SK-MEL-5 (cell line): ENCODE results near the gene B3GAT3. TPM values are rescaled to one million over a fixed set of nuclear protein-coding genes. Genes with fewer than 3 reads are reported as not detected.

ENCODE experiments used
- DNase-seq: peaks from one replicate; pipeline ENCODE4 v3.0.0-alpha.2; 2016; ENCODE audit warnings: low read depth, low spot score
- in situ Hi-C: cut with HindIII; loops from 2 replicates; pipeline ENCODE4 v1.10.0; 2016; ENCODE audit warnings: low sequenced_read_pairs, high pct_unique_total_duplicates, low pct_unique_long_range_greater_than_20kb
- total RNA-seq: library from RNA; depleted of rRNA; stranded (reverse); fragments of >200 nt; shearing (Covaris generic); gene quantifications from 2 replicates; pipeline ENCODE4 v1.2.3, GENCODE V29; 2014

Gene B3GAT3
- total RNA-seq, 1 experiment from 2014 or later = 66.7 TPM

DNA sequence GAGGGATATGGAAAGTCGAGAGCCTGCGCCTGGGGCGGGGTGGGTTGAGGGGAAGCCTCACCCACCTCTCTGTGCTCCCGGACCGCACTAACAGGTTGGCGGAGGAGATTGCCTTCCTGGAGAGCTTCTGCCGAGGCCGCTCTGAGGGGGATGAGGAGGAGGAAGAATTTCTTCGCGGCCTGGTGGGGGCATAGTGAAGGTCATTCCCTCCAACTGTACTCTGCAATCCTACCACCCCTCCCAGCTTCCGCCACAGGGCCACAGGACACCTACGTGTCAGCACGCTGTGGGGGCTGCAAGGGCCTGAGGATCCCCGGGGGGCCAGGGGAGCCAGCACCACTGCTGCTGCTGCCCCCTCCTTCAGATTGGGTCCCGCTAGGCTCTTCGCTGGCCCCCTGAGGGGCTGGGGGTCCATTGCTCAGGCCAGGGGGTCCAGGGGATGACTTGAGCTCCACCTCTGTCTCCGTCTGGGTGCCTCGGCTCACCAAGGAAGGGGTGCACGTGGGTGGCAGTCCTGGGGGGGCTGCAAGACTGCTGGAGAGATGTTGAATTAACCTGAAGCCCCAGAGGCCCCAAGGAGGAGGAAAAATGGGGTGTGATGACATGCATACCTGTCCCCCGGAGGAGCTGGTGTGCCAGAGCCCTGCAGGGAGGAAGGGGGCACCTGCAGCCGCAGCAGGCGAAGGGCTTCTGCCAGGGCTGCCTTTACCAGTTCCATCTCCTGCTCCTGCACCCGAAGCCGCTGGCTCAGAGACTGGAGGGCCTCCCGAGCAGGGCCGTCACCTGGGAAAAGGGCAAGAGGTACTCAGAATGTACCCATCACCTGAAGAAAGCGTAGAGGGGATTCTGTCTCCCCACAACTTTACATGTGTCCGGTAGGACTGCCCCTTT lies 10.7 kb downstream of the B3GAT3 start:
- no peak for DNase-seq
- in situ Hi-C loops = no loop called here

DNA sequence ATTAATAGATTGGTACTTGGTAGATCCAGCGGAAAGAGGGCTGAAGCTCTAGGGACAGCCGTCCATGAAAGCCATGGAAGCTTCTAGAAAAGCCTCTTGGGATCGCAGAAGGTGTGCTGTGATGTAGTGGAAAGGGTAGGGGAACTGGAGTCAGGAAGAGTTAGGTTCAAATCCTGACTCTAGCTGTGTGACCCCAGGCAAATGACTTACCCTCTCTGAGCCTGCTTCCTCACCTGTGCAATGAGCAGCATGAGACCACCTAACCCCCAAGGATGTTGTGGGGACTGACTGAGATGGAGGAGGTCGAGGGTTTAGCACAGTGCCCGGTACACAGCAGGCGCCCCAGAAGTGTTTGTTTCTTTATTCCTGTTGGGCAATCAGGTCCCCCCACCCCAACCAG lies 11.4 kb downstream of the B3GAT3 start:
- no peak for DNase-seq
- in situ Hi-C loops = no loop called here

DNA sequence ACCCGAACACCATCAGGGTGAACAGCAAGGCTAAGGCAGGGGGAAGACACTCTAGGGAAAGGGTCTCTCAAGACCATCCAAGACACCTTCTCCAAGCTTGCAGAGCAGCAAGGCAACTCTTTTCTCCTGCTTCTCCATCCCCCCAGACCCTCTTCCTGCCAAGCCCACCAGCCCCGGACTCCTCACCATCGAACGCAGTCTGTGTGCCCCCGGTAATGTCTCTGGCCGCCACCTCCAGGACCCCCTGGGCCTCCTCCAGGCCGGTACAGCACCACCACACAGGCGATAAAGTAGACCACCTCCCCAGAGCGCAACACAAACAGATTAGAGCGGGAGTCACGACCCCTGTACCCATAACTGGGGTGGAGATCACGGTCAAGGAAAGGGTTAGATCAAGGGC lies 13.0 kb downstream of the B3GAT3 start:
- DNase-seq = no peak
- in situ Hi-C loops = no loop called here

DNA sequence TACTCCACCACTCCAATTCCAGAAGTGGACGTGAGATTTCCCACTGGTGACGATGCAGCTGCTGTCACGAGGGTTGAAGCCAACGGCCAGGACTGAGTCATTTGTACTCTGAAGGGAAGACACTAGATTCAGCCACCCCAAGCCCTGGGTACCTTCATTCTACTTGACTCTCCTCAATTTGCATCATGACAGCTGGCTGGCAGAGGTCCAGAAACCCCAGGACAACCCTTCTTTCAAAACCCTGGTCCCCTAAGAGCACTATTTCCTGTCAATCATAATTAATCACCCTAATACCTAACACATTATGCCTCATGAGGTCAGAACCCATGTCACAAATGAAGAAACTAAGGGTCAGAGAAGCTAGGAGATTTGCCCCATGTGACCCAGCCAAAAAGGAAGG lies 14.1 kb downstream of the B3GAT3 start:
- in situ Hi-C loops = no loop called here
- DNase-seq = no peak

DNA sequence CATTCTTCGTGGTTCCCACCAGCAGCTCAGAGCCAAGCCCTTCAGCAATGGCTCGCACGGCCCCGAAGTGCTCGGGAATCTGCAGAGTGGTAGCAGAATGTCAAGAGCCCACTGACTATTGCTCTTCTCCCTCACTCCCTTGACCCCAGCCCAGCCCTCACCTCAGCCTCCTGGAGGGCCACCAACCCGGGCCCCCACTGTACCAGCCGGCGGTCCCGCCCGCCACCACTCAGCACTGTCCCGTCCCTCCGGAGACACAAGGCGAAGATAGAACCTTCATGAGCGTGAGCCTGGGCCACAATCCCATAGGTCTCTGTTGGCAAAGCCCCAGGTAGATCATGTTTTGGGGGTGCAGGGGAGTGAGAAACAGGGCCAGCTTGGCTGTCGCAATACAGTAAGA lies 15.9 kb downstream of the B3GAT3 start:
- in situ Hi-C loops = no loop called here
- DNase-seq = no peak

DNA sequence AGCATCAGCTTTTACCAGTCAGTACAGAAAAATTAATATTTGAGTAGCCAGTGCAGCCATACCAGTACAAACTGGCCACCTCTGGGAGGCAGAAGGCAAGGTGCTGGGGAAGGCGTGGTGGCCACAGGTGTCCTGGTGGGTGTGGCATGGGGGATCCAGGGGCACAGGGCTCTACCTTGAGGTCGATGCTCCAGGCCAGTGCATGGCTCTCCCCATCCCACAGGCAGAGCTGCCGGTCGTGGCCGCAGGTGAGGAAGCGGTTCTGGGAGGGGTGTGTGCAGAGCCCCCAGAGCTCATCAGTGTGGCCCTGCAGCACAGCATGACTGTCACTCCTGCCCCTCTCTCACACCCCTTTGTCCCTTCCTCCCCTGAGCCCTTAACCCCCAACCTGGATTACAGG lies 16.3 kb downstream of the B3GAT3 start:
- DNase-seq = no peak
- in situ Hi-C loops = no loop called here

DNA sequence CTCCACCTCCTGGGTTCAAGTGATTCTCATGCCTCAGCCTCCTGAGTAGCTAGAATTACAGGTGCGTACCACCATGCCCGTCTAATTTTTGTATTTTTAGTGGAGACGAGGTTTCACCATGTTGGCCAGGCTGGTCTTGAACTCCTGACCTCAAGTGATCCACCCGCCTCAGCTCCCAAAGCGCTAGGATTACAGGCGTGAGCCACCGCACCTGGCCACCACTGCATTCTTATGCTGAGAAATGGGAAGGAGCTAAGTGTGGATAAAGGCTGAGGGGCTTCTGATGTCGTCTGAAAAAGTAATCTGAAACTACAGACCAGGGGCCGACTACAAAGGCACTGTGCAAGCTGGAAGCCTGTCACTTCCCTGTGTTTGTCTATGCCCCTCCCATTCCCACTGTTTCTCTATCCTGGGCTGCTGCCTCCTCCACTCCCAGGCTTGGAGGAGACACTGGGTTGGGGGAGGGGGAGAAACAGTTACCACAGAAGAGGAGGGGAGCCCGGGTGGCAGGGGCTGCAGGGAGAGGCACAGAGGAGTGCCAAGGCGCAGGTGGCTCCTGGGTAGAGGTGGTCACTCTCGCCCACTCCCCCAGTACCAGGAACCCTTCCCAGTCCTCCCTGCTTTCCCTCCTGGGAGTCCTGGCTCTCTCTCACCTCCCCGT lies 17.2 kb downstream of the B3GAT3 start:
- in situ Hi-C loops = no loop called here
- no peak for DNase-seq

DNA sequence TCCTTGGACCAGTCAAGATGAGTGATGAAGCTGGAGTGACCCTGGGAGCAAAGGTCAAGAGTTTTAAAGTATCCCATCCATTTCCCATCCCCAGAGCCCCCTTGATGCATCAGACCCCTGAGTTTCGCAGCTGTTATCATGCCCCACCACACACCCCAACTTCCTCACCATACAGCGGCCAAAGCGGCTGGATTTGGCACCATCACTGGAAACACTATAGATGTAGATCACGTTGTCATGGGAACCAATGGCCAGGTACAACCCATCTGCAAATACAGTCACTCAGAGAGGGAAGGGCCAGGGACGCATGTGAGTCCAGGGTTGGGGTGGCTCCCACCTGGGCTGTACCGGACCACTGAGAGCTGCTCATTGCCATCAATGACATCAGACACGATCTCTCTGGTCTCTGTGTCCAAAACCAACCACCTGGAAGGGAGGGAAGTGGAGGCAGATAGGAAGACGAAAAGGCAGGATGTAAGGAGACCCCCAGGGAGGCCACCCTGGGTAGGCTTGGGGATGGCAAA lies 17.9 kb downstream of the B3GAT3 start:
- DNase-seq = no peak
- in situ Hi-C loops = no loop called here

DNA sequence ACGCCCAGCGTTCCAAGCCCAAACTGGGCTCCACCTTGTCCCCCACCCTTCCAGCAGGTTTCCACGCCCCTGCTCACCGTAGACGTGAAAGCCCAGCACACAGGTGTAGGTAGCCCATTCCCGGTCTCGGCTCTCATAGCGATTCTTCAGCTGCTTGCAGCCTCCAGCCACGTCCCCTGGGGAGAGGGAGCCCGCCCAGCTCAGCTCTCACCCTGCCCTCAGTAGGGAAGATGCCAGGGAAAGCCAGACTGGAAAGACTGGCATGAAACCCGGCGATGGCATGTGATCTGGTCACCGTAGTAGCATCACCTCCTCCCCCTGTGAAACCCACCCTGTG lies 18.7 kb downstream of the B3GAT3 start:
- in situ Hi-C loops = no loop called here
- DNase-seq = no peak

DNA sequence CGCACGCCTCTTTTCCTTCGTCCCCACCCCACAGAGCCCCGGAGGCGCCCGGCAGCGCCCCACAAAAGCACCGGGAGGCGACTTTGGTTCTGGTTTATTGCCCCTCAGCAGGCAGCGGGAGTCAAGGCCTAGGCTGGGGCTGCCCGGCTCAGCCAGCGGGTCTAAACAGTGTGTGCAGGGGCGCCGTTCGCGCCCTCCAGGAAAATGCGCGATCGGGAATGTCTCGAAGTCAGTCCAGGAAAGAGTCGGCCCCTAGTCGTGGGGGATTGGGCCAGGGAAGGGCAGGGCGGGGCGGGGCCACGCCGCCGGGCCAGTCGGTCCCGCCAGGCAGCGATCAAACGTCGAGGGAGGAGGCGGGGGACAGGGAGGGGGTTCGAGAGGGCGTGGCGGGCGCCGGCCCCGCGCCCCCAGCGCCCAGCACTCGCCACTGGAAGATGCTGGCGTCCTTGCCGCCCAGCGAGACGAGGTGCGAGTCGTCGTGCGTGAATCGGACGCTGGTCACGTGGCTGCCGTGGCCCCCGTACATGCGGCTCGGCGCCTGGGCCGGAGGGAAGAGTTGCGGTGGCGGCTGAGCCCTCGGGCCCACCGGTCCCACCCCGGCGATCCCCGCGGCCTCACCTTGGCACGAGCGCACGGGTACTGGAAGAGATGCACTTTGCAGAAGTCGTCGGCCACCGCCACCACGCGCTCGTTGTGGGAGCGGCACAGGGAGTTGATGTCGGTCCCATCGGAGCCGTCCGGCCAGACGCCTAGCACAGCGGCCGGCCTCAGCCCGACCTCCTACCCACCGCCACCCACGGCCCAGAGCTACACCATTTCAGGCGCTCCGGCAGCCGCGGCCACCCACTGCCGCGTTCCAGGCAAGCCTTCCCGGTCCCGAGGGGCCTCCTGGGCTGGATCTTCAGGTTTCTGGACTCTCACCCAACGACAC lies 19.4 kb downstream of the B3GAT3 start:
- in situ Hi-C loops = no loop called here
- no peak for DNase-seq

DNA sequence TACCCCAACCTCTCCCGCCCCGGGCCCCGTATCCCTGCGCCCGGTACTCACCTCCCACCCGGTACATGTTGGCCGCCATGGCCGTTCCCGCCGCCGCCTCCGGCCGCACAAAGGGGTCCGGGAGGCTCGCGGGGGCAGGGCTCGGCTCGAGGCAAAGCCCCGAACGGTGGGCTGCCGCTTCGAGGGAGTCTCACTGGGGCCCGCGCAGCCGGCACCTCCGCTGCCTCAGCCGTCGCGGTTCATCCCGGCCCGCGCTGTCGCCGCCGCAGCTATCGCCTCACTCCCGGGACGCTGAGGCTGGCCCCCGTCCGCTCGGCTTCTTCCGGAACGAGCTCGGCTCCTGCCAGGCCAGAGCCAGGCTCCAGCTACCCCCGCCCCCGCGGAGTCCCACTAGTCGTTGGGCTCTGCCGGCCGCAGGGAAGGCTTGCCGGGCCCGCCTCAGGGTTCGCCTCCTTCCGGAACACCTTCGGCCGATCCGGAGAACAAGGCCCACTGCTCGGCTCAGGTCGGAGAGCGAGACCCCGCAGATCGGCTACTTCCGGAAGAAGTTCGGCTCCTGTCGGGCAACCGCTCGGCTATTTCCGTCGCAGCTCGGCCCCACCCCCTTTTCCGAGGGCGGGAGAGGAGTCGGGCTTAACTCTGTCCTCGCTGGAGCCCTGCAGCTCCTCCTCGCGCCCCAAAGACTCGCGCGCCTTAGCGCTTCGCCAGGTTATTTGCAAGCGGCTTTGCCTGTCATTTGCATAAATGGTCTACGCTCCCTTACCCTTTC lies 20.2 kb downstream of the B3GAT3 start, which contains the start of gene MTA2:
TSS of gene MTA2 (minus strand) at position 494 of the 769 bp plus-strand sequence. CDS start at position 79, 415 bp downstream.
- in situ Hi-C loops = no loop called here
- DNase-seq = peak; percentile 95

DNA sequence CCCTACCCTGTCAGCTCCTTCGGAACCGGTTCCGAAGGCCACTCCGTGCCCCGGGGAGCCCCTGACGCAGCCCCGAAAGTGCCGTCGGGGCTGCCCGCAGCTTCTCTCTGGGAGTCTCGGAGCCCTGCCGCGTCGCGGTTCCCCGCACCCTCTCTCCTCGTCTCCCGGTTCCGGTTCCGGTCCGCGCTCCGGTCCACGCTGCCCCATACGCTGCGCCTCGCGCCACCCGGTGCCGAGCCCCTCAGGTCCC lies 20.7 kb downstream of the B3GAT3 start:
- in situ Hi-C loops = no loop called here
- DNase-seq = no peak

DNA sequence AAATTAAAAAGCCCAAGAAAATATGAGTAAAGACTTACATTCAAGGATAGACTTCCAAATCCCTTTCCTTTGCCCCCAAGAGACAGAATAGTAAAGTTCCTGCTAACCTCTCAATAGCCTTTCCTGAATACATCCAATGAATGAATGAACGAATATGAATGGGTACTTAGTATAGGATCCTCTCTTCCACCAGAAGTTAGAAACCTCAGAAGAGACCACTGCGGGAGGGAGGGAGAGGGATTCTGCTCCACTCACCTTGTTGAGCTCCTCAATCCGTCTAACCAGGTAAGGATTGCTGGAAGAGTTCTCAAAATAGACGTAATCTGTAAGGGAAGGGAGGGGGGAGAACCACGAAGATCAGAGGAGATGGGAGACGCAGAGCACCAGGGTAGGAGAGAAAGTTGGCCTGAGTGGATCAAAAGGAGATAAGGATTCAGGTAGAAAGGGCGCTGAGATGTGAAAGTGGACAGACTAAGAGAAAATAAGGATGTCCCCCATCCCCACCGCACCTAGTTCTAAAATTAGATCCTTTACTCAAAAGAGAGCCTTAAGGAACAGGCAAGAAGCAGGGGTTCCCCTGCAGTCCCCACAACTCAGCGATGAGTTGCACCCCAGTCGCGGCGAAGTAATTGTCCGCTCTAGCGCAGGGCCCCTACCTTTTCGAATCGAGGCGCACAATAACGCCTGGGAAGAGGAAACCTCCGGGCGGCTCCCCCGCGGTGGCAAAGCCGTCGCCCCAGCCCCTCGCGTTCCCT lies 21.2 kb downstream of the B3GAT3 start:
- in situ Hi-C loops = no loop called here
- DNase-seq = no peak

DNA sequence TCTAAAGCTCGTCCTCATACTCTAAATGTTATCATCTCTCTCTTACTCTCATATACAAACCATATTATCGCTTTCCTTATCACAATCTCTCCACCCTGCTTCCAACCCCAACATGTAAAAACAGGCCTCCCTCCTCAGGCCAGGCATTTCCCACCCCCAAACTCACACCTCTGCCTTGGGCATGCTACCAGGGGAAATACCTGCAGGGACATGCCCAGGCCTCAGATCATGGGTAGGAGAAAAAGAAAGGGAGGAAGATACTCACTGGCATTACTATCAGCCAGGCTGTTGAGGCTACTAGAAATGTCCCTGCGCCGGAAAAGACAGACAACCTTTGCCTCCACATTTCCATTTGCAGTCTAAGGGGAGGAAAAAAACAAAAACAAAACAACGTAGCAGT lies 21.9 kb downstream of the B3GAT3 start:
- no peak for DNase-seq
- in situ Hi-C loops = no loop called here

DNA sequence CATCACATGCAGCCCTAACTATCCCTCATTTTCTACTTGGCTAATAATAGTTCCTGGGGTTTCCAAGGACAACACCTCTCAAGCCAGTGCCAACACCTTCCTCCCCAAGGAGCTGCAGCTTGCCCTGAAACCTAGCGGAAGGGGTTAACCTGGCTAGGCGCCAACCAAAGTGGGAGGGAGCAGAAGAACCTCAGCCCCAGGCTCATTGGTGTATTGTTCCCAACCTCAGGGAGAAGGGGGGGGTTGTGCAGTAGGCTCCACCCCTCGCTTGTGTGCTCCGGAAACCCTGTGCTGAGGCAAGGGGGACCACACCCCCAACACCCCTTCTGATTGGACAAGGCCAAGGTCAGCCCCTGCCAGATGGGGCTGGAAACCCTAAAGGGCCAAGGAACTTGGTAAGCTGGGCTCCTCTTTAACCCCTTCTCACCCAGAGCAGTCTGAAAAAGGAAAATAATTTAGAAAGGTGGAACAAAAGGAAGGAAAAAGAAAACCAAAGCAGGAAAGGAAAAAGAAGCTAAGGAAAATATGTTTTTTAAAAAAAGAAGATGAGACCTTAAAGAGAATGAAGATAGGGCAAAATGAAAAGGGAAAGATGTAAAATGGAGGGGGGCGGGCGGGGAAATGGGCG lies 22.6 kb downstream of the B3GAT3 start:
- DNase-seq = peak; percentile 97
- in situ Hi-C loops = no loop called here

DNA sequence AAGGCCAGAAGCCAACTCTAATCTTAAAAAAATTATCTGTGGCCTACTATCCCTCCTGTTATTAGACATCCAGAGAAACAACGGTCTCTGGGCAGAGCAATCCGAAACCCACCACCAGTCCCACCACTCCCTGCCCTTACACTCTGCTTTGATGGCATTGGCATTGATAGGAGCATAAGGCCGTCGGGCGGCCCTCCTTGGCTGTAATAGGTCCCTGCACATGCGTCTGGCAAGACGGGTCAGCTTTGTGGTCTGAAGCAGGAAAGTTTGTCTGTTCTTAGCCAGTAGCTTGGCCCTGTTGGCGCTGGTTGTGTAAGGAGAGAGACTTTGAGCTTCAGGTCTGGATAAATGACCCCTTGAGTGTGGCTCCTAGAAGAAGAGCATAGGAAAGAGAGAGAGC lies 26.7 kb downstream of the B3GAT3 start:
- in situ Hi-C loops = no loop called here
- no peak for DNase-seq
